ENCODE measurements around the gene MIAT. TPM values are rescaled to one million over a fixed set of nuclear protein-coding genes. Genes with fewer than 3 reads are reported as not detected.

The MIAT gene
- total and polyA plus RNA-seq, 2 donors (not counting 3 experiments of a cell fraction or from before 2014, with no cell fraction given) = 0.03 to 0.80 TPM

DNA sequence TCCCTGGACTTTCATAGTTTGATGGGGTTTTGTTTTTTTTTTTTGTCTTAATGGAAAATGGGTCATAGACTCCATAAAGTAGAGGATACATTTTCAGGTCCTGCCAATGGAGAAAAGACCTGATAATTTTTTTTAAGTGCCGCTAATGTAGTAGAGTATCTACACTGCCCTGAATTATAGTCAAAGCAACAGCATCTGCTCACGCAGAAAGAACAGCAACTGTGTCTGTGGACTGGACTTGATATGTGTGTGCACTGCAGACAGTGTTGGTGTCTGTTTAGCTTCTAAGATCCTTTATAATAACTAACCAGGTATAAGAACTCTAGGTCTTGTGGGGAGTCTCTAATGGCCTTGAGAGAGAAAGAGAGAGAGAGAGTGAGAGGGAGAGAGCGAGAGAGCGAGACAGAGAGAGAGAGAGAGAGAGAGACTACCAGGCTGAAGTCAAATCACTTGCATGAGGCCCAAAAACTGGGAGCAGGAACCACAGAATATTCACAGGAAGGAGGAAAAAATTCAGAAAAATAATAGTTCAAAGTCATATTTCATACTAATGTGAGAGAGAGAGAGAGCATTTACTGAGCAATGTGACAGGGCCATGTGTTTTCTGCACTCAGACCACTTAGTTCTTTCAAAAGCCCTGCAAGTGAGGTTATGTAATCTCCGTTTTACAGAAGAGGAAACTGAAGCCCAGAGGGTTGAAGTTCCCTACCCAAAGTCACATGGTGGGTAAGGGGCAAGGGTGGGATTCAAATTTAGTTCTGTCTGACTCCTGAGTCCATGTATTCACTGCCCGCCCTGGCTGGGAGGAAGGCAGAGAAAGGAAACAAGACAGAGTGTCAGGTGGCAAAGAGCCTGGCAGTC, 8.6 kb upstream of the MIAT start:
- H3K4me3 ChIP-seq (replicated peaks in 1 of 3; ENCODE audit: insufficient read depth in 1 of 3, low read depth in 1 of 3, low read length in 3 of 3) = no peak overlapping the region
- ChIA-PET POLR2A (no interaction called here), CTCF (no interaction called here)
- H3K9ac ChIP-seq (replicated peaks; ENCODE audit: extremely low read depth, insufficient read depth, low read length) = no peak overlapping the region
- intact Hi-C loops (cut with micrococcal nuclease) (no loop called here), dilution Hi-C loops (cut with MboI; ENCODE audit: extremely low pct_ligation_motif_present, low sequenced_read_pairs) (no loop called here)
- H4K20me1 ChIP-seq (replicated peaks; ENCODE audit: control insufficient read depth, extremely low read depth, insufficient read depth, low read length) = no peaks in the 10 kb centered on the region
- H2AFZ ChIP-seq (ENCODE audit: low read depth, low read length) = no peak overlapping the region
- no peak overlapping the region for H3K4me2 ChIP-seq (ENCODE audit: insufficient read depth, low read length)
- no peak for FAIRE-seq
- BruUV-seq (replicated peaks) = no TSS peak
- H3K27me3 ChIP-seq (ENCODE audit: control insufficient read depth in 2 of 2, insufficient read depth in 2 of 2, low read length in 2 of 2) = peaks cover 30 to 33% of the 10 kb centered on the region in 2 experiments
- no peak overlapping the region for H3K27ac ChIP-seq (ENCODE audit: insufficient read depth, low read depth, low read length)
- H3K36me3 ChIP-seq (ENCODE audit: control insufficient read depth in 2 of 2, extremely low read depth in 1 of 2, insufficient read depth in 2 of 2, low read length in 2 of 2) = no peaks in the 10 kb centered on the region
- H3K9me1 ChIP-seq (replicated peaks; ENCODE audit: control insufficient read depth, extremely low read depth, insufficient read depth, low read length) = no peaks in the 10 kb centered on the region
- no peaks in the 10 kb centered on the region for H3K9me3 ChIP-seq (replicated peaks; ENCODE audit: control insufficient read depth, insufficient read depth, low read length)
- TF ChIP-seq EZH2 (IDR thresholded peaks at IDR 0.05; ENCODE audit: borderline replicate concordance, low read depth, low read length, severe bottlenecking) (no peak), POLR2AphosphoS5 (IDR thresholded peaks at IDR 0.05; ENCODE audit: insufficient read depth, low read depth, low read length) (no peak), JUN (IDR thresholded peaks at IDR 0.05; ENCODE audit: borderline replicate concordance, insufficient read depth, insufficient read length, low read depth) (no peak), FOS (IDR thresholded peaks at IDR 0.05; ENCODE audit: borderline replicate concordance, insufficient read depth, low read length) (no peak), MYC (IDR thresholded peaks at IDR 0.05; ENCODE audit: low read depth, low read length) (no peak), POLR2A (IDR thresholded peaks at IDR 0.05; ENCODE audit: low read depth, low read length) (no peak), CTCF (IDR thresholded peaks at IDR 0.05; ENCODE audit: extremely low read depth in 1 of 2, insufficient read depth in 1 of 2, low read depth in 1 of 2, low read length in 2 of 2) (no peak), GATA2 (IDR thresholded peaks at IDR 0.05; ENCODE audit: insufficient read depth, insufficient read length, low read depth, low read length) (no peak), MAX (IDR thresholded peaks at IDR 0.05; ENCODE audit: insufficient read depth, insufficient read length) (no peak)
- H3K79me2 ChIP-seq (ENCODE audit: control insufficient read depth, insufficient read depth, low read length) = no peaks in the 10 kb centered on the region
- H3K4me1 ChIP-seq (ENCODE audit: control insufficient read depth, extremely low read depth, insufficient read depth, low read length) = peaks cover 5% of the 10 kb centered on the region
- no peak for DNase-seq (ENCODE audit: low read depth, low spot score)
